ENCODE measurements around the gene PMM2. TPM values are rescaled to one million over a fixed set of nuclear protein-coding genes. Genes with fewer than 3 reads are reported as not detected.

The PMM2 gene
- total RNA-seq = 21.3 TPM

GRCh38 chr16:8797364-8798173 is at the start of gene PMM2, which contains the start of gene TMEM186:
Gene PMM2 (plus strand): TSS chr16:8797839. CDS start chr16:8797883, 44 bp downstream.
Gene TMEM186 (minus strand): TSS chr16:8797639. CDS start chr16:8797614, 25 bp downstream.

GRCh38 chr16:8868416-8869211 is 71.0 kb downstream of the PMM2 start, which contains the start of gene CARHSP1:
Gene CARHSP1 (minus strand): TSS chr16:8869006. CDS start chr16:8859328, 9,678 bp downstream.

GRCh38 chr16:8882041-8882617 is 84.5 kb downstream of the PMM2 start, which contains the start of gene LITAFD:
Gene LITAFD (plus strand): TSS chr16:8882351. CDS start chr16:8884356, 2,005 bp downstream.

Other genes with a start within 250 kb of the PMM2 start
- gene TMEM114, start 207.3 kb upstream of the PMM2 start, total RNA-seq = 5.7 TPM
- 50.0 TPM for gene METTL22, start 176.1 kb upstream of the PMM2 start, total RNA-seq
- 42.9 TPM for gene ABAT, start 123.2 kb upstream of the PMM2 start, total RNA-seq
- 7.6 TPM for gene TMEM186, start 200 bp upstream of the PMM2 start, total RNA-seq
- gene CARHSP1, start 71.2 kb downstream of the PMM2 start, total RNA-seq = 118 TPM
- gene LITAFD, start 84.5 kb downstream of the PMM2 start, total RNA-seq = not detected
- gene USP7, start 166.1 kb downstream of the PMM2 start, total RNA-seq = 130 TPM

Data from camera-type eye (tissue), 1 donor.